Measurements from ENCODE around the gene C2orf81.
"Not testable (repeated sequence)": the region's sequence is repeated elsewhere in the genome, so short reads cannot be mapped to it uniquely, and the experiment has no call there.

The C2orf81 gene

GRCh38 chr2:74442483-74443297 is 21.3 kb upstream of the C2orf81 start:
- not testable (repeated sequence) for DNase-seq

GRCh38 chr2:74441690-74442482 is 20.5 kb upstream of the C2orf81 start, which contains the start of gene RTKN:
RTKN (minus strand) TSS chr2:74441937; CDS start chr2:74441816, 121 bp downstream.
- no peak for DNase-seq

GRCh38 chr2:74441170-74441689 is 19.8 kb upstream of the C2orf81 start:
- no peak for DNase-seq

GRCh38 chr2:74440378-74441169 is 19.2 kb upstream of the C2orf81 start:
- peak; percentile 93 for DNase-seq

GRCh38 chr2:74439803-74440377 is 18.5 kb upstream of the C2orf81 start:
- no peak for DNase-seq

- DNase-seq, result no peak
Observed at GRCh38 chr2:74439373-74439772, 18.0 kb upstream of the C2orf81 start.

- DNase-seq, result no peak
Observed at GRCh38 chr2:74438248-74438647, 16.8 kb upstream of the C2orf81 start.

GRCh38 chr2:74436848-74437695 is 15.7 kb upstream of the C2orf81 start:
- DNase-seq, result no peak

- DNase-seq, result no peak
Observed at GRCh38 chr2:74436111-74436805, 14.8 kb upstream of the C2orf81 start.

- DNase-seq, result no peak
Observed at GRCh38 chr2:74430502-74430901, 9.1 kb upstream of the C2orf81 start.

- DNase-seq, result no peak
Observed at GRCh38 chr2:74429487-74430451, 8.3 kb upstream of the C2orf81 start.

- DNase-seq, result no peak
Observed at GRCh38 chr2:74428675-74429074, 7.3 kb upstream of the C2orf81 start.

GRCh38 chr2:74427551-74427950 is 6.1 kb upstream of the C2orf81 start:
- no peak for DNase-seq

- no peak for DNase-seq
Observed at GRCh38 chr2:74426181-74426758, 4.9 kb upstream of the C2orf81 start.

- no peak for DNase-seq
Observed at GRCh38 chr2:74425523-74425922, 4.1 kb upstream of the C2orf81 start.

GRCh38 chr2:74424995-74425406 is 3.6 kb upstream of the C2orf81 start:
- DNase-seq, result no peak

GRCh38 chr2:74424139-74424992 is 2.9 kb upstream of the C2orf81 start:
- DNase-seq, result no peak
